Spleen (tissue), 7 donors: Measurements from ENCODE around the gene PRR33.

Experiments
- POLR2A ChIP-seq, 3 donors: fragments of 450-650 bp; IDR thresholded peaks; one replicate each; pipeline ENCODE4 v1.5.1; 2017; ENCODE audit warnings: antibody characterized with exemption in 3 of 3, mild to moderate bottlenecking in 1 of 3
- TF ChIP-seq, protein P1 (sequence below), 11 experiments: fragments of 200-600 bp in 7 of 11; fragments of 450-650 bp in 4 of 11; sonication (generic) in 4 of 11; IDR thresholded peaks in 8 of 11; conservative IDR thresholded peaks in 3 of 11; 1 replicate in 7 of 11; 2 replicates in 4 of 11; pipeline versions ENCODE4 v1.4.0 to v1.8.0; 2016 to 2021; ENCODE audit warnings: antibody characterized with exemption in 11 of 11, inconsistent platforms in 4 of 11, mild to moderate bottlenecking in 1 of 11
- donor health status: DM: no; HTN: no; CAD: no; lungs with moderate emphysema.
- donor health status: DM: no; HTN: no; CAD: no.
- donor health status: DM: no; HTN: no; CAD: no.

DNA sequence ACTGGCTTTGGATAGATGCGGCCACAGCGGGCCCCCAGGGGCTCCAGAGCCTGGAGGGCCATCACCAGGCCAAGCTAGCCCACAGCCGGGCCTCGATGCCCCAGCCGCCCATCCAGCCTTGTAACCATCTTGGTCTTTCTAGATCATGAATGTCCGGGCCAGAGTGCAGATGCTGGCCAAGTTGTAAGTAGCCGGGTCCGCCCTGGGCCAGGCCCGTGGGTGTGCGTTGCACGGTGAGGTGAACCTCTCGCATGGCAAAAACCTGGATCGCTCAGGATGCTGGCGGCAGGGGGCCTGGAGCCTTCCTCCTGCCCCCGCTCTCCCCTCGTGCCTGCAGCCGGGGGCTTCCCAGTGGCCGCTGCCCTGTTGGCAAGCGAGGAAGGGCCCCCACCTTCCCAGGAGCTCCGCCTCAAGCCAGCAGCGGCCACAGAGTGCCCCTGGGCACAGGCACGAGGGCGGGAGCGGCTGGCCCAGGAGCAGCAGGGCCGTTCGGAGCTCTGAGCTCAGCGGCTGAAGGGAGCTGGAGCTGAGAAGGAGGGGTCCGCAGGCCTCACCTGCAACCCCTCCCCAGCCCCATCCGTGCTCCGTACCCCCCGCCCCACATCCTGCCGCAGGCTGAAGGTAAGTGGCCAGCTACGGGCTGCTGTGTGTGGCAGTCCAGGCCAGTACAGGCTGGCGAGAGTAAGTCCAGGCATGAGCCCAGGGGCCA is 44.5 kb upstream of the PRR33 start:
- no peak for TF ChIP-seq POLR2A (IDR thresholded peaks at IDR 0.05)
- TF ChIP-seq, protein P1, sequence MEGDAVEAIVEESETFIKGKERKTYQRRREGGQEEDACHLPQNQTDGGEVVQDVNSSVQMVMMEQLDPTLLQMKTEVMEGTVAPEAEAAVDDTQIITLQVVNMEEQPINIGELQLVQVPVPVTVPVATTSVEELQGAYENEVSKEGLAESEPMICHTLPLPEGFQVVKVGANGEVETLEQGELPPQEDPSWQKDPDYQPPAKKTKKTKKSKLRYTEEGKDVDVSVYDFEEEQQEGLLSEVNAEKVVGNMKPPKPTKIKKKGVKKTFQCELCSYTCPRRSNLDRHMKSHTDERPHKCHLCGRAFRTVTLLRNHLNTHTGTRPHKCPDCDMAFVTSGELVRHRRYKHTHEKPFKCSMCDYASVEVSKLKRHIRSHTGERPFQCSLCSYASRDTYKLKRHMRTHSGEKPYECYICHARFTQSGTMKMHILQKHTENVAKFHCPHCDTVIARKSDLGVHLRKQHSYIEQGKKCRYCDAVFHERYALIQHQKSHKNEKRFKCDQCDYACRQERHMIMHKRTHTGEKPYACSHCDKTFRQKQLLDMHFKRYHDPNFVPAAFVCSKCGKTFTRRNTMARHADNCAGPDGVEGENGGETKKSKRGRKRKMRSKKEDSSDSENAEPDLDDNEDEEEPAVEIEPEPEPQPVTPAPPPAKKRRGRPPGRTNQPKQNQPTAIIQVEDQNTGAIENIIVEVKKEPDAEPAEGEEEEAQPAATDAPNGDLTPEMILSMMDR (IDR thresholded peaks at IDR 0.05 in 8 of 11, conservative IDR thresholded peaks at IDR 0.05 in 3 of 11): no peak
